Measurements from ENCODE around the gene ADAR. TPM values are rescaled to one million over a fixed set of nuclear protein-coding genes. Genes with fewer than 3 reads are reported as not detected.

The ADAR gene
- total and polyA plus RNA-seq, 2 experiments from 2014 or later = 96.4 to 188 TPM

DNA sequence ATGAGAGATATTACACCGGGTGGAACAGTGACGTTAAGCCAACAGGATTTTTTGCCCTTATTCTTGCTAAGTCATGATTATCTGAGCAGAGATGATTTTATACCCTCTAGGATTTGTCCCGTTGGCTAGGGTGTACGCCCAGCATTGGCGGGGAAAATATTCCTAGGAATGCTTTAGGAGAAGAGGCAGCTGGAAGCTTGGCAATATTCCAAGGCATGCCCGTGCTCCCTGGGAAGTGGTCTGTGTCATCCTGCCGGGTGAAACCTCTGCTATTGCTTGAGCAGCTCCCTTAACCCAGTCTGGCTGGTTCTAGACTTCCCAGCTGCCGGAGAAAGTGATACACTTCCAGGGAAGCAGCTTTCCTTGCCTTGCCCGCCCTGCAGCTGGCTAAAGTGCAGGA lies 24.2 kb downstream of the ADAR start (continued):
- TF ChIP-seq, protein P1, sequence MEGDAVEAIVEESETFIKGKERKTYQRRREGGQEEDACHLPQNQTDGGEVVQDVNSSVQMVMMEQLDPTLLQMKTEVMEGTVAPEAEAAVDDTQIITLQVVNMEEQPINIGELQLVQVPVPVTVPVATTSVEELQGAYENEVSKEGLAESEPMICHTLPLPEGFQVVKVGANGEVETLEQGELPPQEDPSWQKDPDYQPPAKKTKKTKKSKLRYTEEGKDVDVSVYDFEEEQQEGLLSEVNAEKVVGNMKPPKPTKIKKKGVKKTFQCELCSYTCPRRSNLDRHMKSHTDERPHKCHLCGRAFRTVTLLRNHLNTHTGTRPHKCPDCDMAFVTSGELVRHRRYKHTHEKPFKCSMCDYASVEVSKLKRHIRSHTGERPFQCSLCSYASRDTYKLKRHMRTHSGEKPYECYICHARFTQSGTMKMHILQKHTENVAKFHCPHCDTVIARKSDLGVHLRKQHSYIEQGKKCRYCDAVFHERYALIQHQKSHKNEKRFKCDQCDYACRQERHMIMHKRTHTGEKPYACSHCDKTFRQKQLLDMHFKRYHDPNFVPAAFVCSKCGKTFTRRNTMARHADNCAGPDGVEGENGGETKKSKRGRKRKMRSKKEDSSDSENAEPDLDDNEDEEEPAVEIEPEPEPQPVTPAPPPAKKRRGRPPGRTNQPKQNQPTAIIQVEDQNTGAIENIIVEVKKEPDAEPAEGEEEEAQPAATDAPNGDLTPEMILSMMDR (conservative IDR thresholded peaks at IDR 0.05; ENCODE audit: low read depth in 2 of 2) = no peak
- TF ChIP-seq EZH2phosphoT487 (IDR thresholded peaks at IDR 0.05; ENCODE audit: unreplicated experiment) (no peak), POLR2AphosphoS5 (IDR thresholded peaks at IDR 0.05; ENCODE audit: low read depth) (no peak), JUNB (IDR thresholded peaks at IDR 0.05; ENCODE audit: unreplicated experiment) (no peak)

DNA sequence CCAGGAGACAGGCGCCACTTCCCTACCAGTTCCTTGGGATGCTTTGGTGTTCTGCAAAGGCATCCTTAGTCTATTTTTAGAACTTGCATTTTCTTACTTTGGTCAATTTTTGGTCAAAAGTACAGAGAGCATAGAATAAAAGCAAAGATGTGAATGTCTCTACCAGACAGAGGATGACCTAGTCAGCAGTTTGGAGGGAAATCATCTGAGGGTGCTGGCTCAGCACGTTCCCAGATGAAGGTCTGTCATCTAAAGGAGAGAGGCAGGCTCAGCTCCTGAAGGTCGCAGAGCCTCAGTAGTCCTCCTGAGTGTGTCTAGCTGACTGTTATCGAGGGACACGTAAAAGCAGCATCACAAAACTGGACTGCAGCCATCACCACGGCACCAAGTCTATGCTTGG lies 25.1 kb downstream of the ADAR start:
- peaks cover 93% of the 10 kb centered on the region for H3K36me3 Mint-ChIP-seq (ENCODE audit: low read depth)
- no peak for ATAC-seq

DNA sequence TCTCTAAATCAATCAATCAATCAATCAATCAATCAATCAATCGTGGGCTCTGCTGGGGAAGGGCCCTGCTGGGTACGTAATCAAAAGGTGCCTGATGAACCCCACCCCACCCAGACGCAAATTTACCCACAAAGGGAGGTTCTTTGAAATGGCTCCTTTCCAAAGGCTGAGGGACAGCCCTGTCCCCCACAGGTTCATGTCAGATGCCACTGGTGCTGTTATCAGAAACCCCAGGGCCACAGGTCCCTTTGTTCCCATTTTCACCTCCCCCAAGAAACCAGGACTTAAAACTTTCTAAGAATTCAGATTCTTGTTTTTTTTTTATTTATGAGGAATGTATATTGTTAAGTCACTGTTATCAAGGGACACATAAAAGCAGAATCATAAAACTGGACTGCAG lies 26.2 kb downstream of the ADAR start:
- Histone ChIP-seq H4K20me1 (replicated peaks; ENCODE audit: insufficient read depth) (peaks cover 13% of the 10 kb centered on the region), H2AFZ (no peak overlapping the region), H3K4me2 (no peak overlapping the region), H3K36me3 (ENCODE audit: insufficient read depth) (peaks cover 47% of the 10 kb centered on the region), H3K27ac (ENCODE audit: low read depth) (no peak overlapping the region), H3F3A (replicated peaks; ENCODE audit: low read depth) (0 out of 2 replicates have a peak, but pooled peaks cover 3% of the 10 kb centered on the region), H3K4me1 (ENCODE audit: insufficient read depth) (no peaks in the 10 kb centered on the region), H3K9me2 (ENCODE audit: insufficient read depth) (no peaks in the 10 kb centered on the region), H3K27me3 (ENCODE audit: insufficient read depth) (no peaks in the 10 kb centered on the region), H3K79me2 (replicated peaks; ENCODE audit: insufficient read depth) (no peaks in the 10 kb centered on the region), H3K4me3 (no peak overlapping the region)
- DNase-seq (ENCODE audit: low spot score) = no peak
- H3K4me3 Mint-ChIP-seq = no peak overlapping the region
- peaks cover 10% of the 10 kb centered on the region for H3K27me3 Mint-ChIP-seq (ENCODE audit: insufficient read depth, low read depth, poor library complexity)
- no peaks in the 10 kb centered on the region; the same call in 2 of the 3 replicates for H3K4me1 Mint-ChIP-seq
- no peak overlapping the region for H3K27ac Mint-ChIP-seq
- ATAC-seq = no peak
- H3K36me3 Mint-ChIP-seq (ENCODE audit: low read depth) = peaks cover 84% of the 10 kb centered on the region
- no peaks in the 10 kb centered on the region for H3K9me3 Mint-ChIP-seq
- TF ChIP-seq ZNF114 (CRISPR knock-in tag; IDR thresholded peaks at IDR 0.05) (no peak), EZH2phosphoT487 (IDR thresholded peaks at IDR 0.05; ENCODE audit: unreplicated experiment) (no peak), JUNB (IDR thresholded peaks at IDR 0.05; ENCODE audit: unreplicated experiment) (no peak), STAT1 (IDR thresholded peaks at IDR 0.05; ENCODE audit: unreplicated experiment) (no peak), CREB1 (CRISPR knock-in tag; IDR thresholded peaks at IDR 0.05; ENCODE audit: low read depth) (no peak)
- TF ChIP-seq, protein P2, sequence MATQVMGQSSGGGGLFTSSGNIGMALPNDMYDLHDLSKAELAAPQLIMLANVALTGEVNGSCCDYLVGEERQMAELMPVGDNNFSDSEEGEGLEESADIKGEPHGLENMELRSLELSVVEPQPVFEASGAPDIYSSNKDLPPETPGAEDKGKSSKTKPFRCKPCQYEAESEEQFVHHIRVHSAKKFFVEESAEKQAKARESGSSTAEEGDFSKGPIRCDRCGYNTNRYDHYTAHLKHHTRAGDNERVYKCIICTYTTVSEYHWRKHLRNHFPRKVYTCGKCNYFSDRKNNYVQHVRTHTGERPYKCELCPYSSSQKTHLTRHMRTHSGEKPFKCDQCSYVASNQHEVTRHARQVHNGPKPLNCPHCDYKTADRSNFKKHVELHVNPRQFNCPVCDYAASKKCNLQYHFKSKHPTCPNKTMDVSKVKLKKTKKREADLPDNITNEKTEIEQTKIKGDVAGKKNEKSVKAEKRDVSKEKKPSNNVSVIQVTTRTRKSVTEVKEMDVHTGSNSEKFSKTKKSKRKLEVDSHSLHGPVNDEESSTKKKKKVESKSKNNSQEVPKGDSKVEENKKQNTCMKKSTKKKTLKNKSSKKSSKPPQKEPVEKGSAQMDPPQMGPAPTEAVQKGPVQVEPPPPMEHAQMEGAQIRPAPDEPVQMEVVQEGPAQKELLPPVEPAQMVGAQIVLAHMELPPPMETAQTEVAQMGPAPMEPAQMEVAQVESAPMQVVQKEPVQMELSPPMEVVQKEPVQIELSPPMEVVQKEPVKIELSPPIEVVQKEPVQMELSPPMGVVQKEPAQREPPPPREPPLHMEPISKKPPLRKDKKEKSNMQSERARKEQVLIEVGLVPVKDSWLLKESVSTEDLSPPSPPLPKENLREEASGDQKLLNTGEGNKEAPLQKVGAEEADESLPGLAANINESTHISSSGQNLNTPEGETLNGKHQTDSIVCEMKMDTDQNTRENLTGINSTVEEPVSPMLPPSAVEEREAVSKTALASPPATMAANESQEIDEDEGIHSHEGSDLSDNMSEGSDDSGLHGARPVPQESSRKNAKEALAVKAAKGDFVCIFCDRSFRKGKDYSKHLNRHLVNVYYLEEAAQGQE (IDR thresholded peaks at IDR 0.05; ENCODE audit: unreplicated experiment) = no peak

More for the DNA sequence above, 25.1 kb downstream of the ADAR start:
- H3K4me1 ChIP-seq (ENCODE audit: insufficient read depth) = no peaks in the 10 kb centered on the region
- no peak for TF ChIP-seq POLR2AphosphoS5 (IDR thresholded peaks at IDR 0.05; ENCODE audit: low read depth)
- DNase-seq (ENCODE audit: low spot score) = no peak
- peaks cover 58% of the 10 kb centered on the region for H3K36me3 ChIP-seq (ENCODE audit: insufficient read depth)
- H3K9me2 ChIP-seq (ENCODE audit: insufficient read depth) = no peaks in the 10 kb centered on the region
- H3K4me2 ChIP-seq = no peak overlapping the region
- Mint-ChIP-seq H3K27ac (no peak overlapping the region), H3K27me3 (ENCODE audit: insufficient read depth, low read depth, poor library complexity) (peaks cover 6% of the 10 kb centered on the region), H3K4me1 (no peaks in the 10 kb centered on the region; the same call in 2 of the 3 replicates), H3K4me3 (no peak overlapping the region), H3K9me3 (no peaks in the 10 kb centered on the region)
- no peaks in the 10 kb centered on the region for H3K27me3 ChIP-seq (ENCODE audit: insufficient read depth)
- H3K79me2 ChIP-seq (replicated peaks; ENCODE audit: insufficient read depth) = no peaks in the 10 kb centered on the region
- H3K27ac ChIP-seq (ENCODE audit: low read depth) = no peak overlapping the region
- H4K20me1 ChIP-seq (replicated peaks; ENCODE audit: insufficient read depth) = peaks cover 19% of the 10 kb centered on the region
- 0 out of 2 replicates have a peak, but pooled peaks cover 3% of the 10 kb centered on the region for H3F3A ChIP-seq (replicated peaks; ENCODE audit: low read depth)
- H3K4me3 ChIP-seq = no peak overlapping the region
- no peak overlapping the region for H2AFZ ChIP-seq

Measured in GM23338 (cell line).